NCI-H2227 treated with DMSO at 0.1 percent for 48 hours (cell line): ENCODE results near the gene ADD1.

Source experiments
- DNase-seq: peaks from one replicate; lab custom pipeline; 2025; lab: John Stamatoyannopoulos, UW

Gene ADD1

GRCh38 chr4:2834001-2834921, 9.4 kb upstream of the ADD1 start:
- DNase-seq, result no peak

DNA sequence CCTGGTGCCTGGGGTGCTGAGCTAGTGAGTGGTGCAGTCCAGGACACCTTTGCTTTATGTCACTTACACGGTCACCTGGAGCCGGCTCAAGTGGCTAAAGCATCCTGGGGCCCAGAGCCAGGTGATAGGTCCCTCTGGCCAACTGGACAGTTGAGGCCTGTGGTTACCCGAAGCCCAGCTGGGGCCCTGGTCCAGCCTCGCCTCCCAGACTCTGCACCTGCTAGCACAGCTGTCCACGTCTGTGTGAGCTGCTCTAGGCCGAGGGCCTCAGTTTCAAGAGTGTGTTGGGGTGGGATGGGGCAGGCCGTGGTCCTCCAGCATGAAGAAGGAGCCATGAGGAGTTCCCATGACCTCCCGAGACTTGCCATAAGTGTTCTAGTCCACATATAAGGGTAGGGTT, 7.7 kb upstream of the ADD1 start:
- no peak for DNase-seq

DNA sequence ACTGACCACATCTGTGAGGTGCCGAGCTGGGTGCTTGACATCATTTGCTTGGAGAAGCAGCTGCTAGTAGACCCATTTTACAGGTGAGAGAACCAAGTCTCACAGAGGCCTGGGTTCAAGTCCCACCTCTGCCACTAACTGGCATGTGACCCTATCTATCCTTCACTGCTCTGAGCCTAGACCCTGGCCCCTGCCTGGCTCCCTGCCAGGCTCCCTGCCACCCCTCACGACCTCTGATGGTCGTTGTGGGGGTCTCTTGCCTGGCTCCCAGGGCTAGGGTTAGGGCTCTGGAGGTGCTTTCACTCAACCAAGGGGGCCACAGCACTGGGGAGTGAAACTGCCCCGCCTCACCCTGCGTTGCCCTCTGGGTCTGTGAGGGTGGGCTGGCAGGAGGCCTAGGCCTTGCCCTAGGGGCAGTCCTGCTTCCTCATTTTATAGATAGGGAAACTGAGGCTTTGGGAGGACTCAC, 7.2 kb upstream of the ADD1 start:
- DNase-seq, result no peak

- no peak for DNase-seq
Measured at GRCh38 chr4:2837110-2837903, 6.3 kb upstream of the ADD1 start.

DNA sequence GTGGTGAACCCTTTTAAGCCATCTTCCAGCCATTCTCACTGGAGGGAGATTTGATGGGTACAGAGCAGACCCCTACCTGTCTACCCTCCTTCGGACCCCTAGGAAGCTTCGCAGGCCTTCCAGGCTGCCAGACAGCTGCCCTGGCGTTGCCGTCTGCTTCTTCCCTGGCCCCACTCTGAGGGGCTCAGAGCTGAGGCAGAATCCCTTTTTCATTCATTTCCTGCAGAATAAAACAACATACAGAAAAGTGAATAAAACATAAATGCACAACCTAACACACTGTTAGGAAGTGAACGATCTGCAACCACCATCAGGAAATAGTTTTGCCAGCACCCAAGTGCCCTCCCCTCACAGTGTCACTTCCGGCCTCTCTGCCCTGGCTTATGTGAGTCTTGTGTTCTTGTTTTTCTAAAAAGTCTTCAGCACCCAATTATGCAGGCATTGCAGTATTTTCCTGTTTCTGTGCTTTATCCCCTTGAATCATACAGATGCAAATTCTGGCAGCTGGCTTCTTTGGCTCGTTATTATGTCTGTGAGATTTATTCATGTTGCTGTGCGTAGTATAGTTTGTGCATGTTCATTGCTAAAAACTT, 5.6 kb upstream of the ADD1 start:
- DNase-seq, result no peak

DNA sequence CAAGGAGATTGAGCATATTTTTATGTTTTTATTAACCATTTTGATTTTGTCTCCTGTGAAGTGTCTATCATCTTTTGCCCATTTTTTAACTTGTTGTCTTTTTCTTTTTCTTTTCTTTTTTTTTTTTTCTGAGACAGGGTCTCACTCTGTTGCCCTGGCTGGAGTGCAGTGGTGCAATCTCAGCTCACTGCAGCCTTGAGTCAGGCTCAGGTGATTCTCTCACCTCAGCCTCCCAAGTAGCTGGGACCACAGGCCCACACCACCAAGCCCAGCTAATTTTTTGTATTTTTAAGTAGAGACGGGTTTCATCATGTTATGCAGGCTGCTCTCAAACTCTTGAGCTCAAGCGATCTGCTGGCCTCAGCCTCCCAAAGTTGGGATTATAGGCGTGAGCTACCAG, 4.6 kb upstream of the ADD1 start:
- no peak for DNase-seq

DNA sequence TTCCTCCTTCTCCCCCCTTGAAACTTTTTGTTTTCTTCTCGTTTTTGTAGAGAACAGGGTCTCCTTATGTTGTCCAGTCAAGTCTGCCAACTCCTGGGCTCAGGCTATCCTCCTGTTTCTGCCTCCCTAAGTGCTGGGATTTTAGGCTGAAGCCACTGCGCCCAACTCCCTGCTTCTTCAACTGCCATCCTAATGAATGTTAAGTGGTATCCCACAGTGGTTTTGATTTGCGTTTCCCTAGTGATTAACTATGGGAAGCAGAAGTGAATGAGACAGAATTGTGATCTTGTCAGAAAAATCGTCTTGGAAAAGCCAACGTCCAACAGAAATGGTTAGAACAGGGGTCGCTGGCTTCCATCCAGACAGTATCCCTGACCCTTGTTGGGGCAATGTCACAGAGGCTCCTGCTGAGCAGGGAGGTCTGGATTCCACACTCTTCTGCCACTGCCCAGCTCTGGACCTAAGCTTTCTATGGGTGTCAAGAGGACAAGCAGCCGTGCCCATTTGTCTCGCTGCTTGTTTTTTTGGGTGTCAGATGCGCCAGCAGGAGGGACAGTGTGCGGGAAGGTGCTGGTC, 869 bp upstream of the ADD1 start:
- DNase-seq, result peak; percentile 26

- no peak for DNase-seq
Measured at GRCh38 chr4:2843941-2844584, 419 bp downstream of the ADD1 start.

- DNase-seq, result no peak
Measured at GRCh38 chr4:2846172-2846571, 2.5 kb downstream of the ADD1 start.

- DNase-seq, result no peak
Measured at GRCh38 chr4:2847302-2847871, 3.7 kb downstream of the ADD1 start.

- DNase-seq, result no peak
Measured at GRCh38 chr4:2848449-2848848, 4.8 kb downstream of the ADD1 start.

GRCh38 chr4:2849267-2850152, 5.9 kb downstream of the ADD1 start:
- no peak for DNase-seq

- no peak for DNase-seq
Measured at GRCh38 chr4:2850966-2851798, 7.5 kb downstream of the ADD1 start.

GRCh38 chr4:2852481-2852921, 8.9 kb downstream of the ADD1 start:
- DNase-seq, result no peak

DNA sequence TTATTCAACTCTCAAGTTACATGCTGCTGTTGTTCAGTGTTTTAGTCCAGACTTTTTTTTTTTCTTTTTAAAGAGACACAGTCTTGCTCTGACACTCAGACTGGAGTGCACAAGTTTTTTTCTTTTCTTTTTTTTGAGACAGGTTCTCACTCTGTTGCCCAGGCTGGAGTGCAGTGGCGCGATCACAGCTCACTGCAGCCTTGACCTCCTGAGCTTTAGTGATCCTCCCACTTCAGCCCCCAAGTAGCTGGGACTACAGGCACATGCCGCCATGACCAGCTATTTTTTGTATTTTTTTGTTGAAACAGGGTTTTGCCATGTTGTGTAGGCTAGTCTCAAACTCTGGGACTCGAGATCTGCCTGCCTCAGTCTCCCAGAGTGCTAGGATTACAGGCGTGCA, 11.9 kb downstream of the ADD1 start:
- no peak for DNase-seq

DNA sequence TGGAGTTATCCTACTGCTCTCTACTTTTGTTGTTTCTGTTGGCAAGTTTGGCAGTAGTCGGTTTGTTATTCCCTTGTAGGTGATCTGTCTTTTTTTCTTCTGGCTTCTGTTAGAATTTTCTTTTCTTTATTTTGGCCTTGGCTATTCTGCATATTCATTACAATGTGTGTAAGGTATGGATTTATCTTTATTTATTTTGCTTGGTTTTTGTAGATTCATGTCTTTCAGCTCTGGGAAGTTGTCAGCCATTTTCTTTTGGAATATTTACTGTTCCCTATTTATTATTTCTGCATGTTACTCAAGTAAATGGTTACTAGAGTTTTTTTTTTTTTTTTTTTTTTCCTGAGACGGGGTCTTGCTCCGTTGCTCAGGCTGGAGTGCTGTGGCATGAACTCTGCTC, 12.6 kb downstream of the ADD1 start:
- DNase-seq, result no peak

DNA sequence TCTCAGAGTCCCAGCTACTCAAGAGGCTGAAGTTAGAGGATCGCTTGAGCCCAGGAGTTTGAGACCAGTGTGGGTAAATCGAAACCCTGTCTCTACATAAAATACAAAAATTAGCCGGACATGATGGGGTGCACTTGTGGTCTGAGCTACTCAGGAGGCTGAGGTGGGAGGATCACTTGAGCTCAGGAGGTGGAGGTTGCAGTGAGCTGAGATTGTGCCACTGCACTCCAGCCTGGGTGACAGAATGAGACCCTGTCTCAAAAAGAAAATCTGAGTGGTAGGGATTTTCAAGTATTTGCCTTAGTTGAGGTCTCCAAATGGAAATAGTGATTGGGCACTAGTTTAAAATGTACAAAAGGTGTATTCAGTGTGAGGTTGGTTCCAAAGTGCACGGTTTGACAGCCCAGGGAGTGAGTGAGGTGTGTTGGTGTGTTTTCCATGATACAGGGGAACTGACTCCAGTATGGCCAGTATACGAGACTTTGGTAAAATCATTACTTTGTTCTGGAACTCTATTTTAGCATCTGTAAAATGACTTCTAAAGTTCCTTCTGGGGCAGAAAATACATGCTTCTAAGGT, 13.8 kb downstream of the ADD1 start:
- no peak for DNase-seq

DNA sequence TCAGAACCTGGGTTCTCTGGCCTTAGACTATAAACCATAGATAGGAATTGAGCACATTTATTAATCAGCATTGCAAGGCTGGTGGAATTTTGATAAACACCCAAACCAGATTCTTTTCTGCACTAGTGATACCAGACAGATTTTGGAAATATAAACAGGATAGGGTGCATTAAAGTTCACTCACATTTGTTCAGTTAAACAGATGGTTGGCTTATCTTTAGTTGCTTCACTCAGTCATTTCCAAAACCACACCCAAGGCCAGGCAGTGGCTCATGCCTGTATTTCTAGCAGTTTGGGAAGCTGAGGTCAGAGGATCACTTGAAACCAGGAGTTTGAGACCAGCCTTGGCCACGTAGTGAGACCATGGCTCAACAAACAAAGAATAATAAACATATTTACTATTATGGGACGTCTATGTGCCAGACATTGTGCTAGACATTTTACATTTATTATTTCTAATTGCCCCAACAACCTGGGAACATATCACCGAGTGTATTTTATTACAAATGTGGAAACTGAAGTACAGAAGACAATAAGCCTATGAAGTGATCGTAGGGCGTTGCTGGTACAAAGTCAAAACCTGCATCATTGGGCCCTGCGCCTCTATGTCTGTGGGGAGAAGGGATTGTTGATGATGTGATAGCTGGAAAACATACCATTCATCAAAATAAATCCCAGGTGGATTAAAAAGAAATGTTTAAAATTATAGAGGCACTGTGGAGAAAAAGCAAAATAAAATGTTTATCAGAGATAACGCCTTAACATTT, 15.0 kb downstream of the ADD1 start:
- no peak for DNase-seq
